Measurements from ENCODE around the gene HUS1B.

- TF ChIP-seq CTCF (IDR thresholded peaks at IDR 0.05) (no peak), ZFX (IDR thresholded peaks at IDR 0.05; ENCODE audit: borderline replicate concordance) (no peak)
Observed at GRCh38 chr6:686497-686896, 29.6 kb upstream of the HUS1B start.
